OCI-LY1 (cell line): Measurements from ENCODE around the gene S100Z.

Experiments used
- H2AFZ ChIP-seq: fragments of 200-600 bp; sonication (generic), shearing (Covaris generic); 2 replicates; pipeline ENCODE4 v1.6.0; 2014; ENCODE audit warnings: antibody characterized with exemption, mild to moderate bottlenecking, low read length
- H3F3A ChIP-seq: fragments of 200-600 bp; sonication (generic), shearing (Covaris generic); 2 replicates; pipeline ENCODE4 v1.6.0; 2014; ENCODE audit warnings: mild to moderate bottlenecking, antibody characterized with exemption, low read length, moderate library complexity; ENCODE audit not compliant: insufficient read depth
- H3K27ac ChIP-seq: fragments of 200-600 bp; sonication (generic); 2 replicates; pipeline ENCODE4 v1.5.1; 2014; ENCODE audit warnings: low read length, mixed run types, mild to moderate bottlenecking, low read depth; ENCODE audit not compliant: poor library complexity, severe bottlenecking
- H3K27me3 ChIP-seq: fragments of 200-600 bp; sonication (generic); 2 replicates; pipeline ENCODE4 v1.6.0; 2014; ENCODE audit warnings: antibody characterized with exemption, mild to moderate bottlenecking, low read length, moderate library complexity; ENCODE audit not compliant: insufficient read depth
- H3K36me3 ChIP-seq: fragments of 200-600 bp; sonication (generic); 2 replicates; pipeline ENCODE4 v1.6.1; 2014; ENCODE audit warnings: mild to moderate bottlenecking, antibody characterized with exemption, low read length, moderate library complexity, mixed read lengths; ENCODE audit not compliant: insufficient read depth
- H3K4me1 ChIP-seq: fragments of 200-600 bp; sonication (generic); 2 replicates; pipeline ENCODE4 v1.5.1; 2014; ENCODE audit warnings: mild to moderate bottlenecking, low read length, moderate library complexity; ENCODE audit not compliant: insufficient read depth, severe bottlenecking
- H3K4me2 ChIP-seq: fragments of 200-600 bp; sonication (generic), shearing (Covaris generic); 2 replicates; pipeline ENCODE4 v1.6.1; 2014; ENCODE audit warnings: low read length
- H3K4me3 ChIP-seq: fragments of 200-600 bp; sonication (generic); 2 replicates; pipeline ENCODE4 v1.5.1; 2014; ENCODE audit warnings: low read length, low read depth, mild to moderate bottlenecking, mixed read lengths; ENCODE audit not compliant: poor library complexity, severe bottlenecking
- H3K79me2 ChIP-seq: fragments of 200-600 bp; shearing (Covaris generic); 2 replicates; pipeline ENCODE4 v1.6.1; 2016; ENCODE audit warnings: mixed run types, low read length, mixed read lengths; ENCODE audit not compliant: insufficient read depth
- H3K9ac ChIP-seq: fragments of 200-600 bp; sonication (generic), shearing (Covaris generic); 2 replicates; pipeline ENCODE4 v1.6.1; 2014; ENCODE audit warnings: mild to moderate bottlenecking, low read length, mixed read lengths
- H3K9me2 ChIP-seq: fragments of 200-600 bp; sonication (generic), shearing (Covaris generic); 2 replicates; pipeline ENCODE4 v1.6.1; 2014; ENCODE audit warnings: low read depth, mild to moderate bottlenecking, low read length, mixed read lengths
- H3K9me3 ChIP-seq: fragments of 200-600 bp; shearing (Covaris generic); 2 replicates; pipeline ENCODE4 v1.6.1; 2014; ENCODE audit warnings: low read length, mixed read lengths
- H4K20me1 ChIP-seq: fragments of 200-600 bp; sonication (generic), shearing (Covaris generic); 2 replicates; pipeline ENCODE4 v1.6.0; 2016; ENCODE audit warnings: mild to moderate bottlenecking, low read length; ENCODE audit not compliant: insufficient read depth
- EZH2 ChIP-seq: fragments of 200-600 bp; sonication (generic), shearing (Covaris generic); IDR thresholded peaks from 2 replicates; pipeline ENCODE4 v1.8.0; 2017; ENCODE audit warnings: borderline replicate concordance, mixed run types, mild to moderate bottlenecking, antibody characterized with exemption, low read length, moderate library complexity, mixed read lengths
- TF ChIP-seq, protein P1 (sequence below): fragments of 200-600 bp; sonication (generic), shearing (Covaris generic); IDR thresholded peaks from 2 replicates; pipeline ENCODE4 v1.5.1; 2017; ENCODE audit warnings: mild to moderate bottlenecking, antibody characterized with exemption, low read length, moderate library complexity, mixed read lengths

The S100Z gene

GRCh38 chr5:76863001-76863400 lies 13.2 kb downstream of the S100Z start:
- Histone ChIP-seq H3K9ac (no peak overlapping the region), H3K27ac (no peak overlapping the region), H3K36me3 (no peaks in the 10 kb centered on the region), H3K4me1 (peaks cover 9% of the 10 kb centered on the region), H3K4me3 (no peak overlapping the region), H3K79me2 (no peaks in the 10 kb centered on the region), H3K27me3 (no peaks in the 10 kb centered on the region), H2AFZ (no peak overlapping the region), H3K9me3 (no peaks in the 10 kb centered on the region), H3F3A (no peaks in the 10 kb centered on the region), H3K9me2 (no peaks in the 10 kb centered on the region), H3K4me2 (no peak overlapping the region), H4K20me1 (no peaks in the 10 kb centered on the region)
- TF ChIP-seq EZH2: no peak
- TF ChIP-seq, protein P1, sequence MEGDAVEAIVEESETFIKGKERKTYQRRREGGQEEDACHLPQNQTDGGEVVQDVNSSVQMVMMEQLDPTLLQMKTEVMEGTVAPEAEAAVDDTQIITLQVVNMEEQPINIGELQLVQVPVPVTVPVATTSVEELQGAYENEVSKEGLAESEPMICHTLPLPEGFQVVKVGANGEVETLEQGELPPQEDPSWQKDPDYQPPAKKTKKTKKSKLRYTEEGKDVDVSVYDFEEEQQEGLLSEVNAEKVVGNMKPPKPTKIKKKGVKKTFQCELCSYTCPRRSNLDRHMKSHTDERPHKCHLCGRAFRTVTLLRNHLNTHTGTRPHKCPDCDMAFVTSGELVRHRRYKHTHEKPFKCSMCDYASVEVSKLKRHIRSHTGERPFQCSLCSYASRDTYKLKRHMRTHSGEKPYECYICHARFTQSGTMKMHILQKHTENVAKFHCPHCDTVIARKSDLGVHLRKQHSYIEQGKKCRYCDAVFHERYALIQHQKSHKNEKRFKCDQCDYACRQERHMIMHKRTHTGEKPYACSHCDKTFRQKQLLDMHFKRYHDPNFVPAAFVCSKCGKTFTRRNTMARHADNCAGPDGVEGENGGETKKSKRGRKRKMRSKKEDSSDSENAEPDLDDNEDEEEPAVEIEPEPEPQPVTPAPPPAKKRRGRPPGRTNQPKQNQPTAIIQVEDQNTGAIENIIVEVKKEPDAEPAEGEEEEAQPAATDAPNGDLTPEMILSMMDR: no peak

- Histone ChIP-seq H3K79me2 (no peaks in the 10 kb centered on the region), H3K9me2 (no peaks in the 10 kb centered on the region), H3K4me2 (no peak overlapping the region), H3K9ac (no peak overlapping the region), H2AFZ (no peak overlapping the region), H3F3A (no peaks in the 10 kb centered on the region), H3K4me1 (peaks cover 20% of the 10 kb centered on the region), H3K27me3 (no peaks in the 10 kb centered on the region), H4K20me1 (no peaks in the 10 kb centered on the region), H3K36me3 (no peaks in the 10 kb centered on the region), H3K4me3 (no peak overlapping the region), H3K27ac (no peak overlapping the region), H3K9me3 (no peaks in the 10 kb centered on the region)
- TF ChIP-seq, protein P1: no peak
- TF ChIP-seq EZH2: no peak
These were observed 16.7 kb downstream of the S100Z start for GRCh38 chr5:76866503-76866902.

GRCh38 chr5:76867038-76867437 lies 17.2 kb downstream of the S100Z start:
- no peaks in the 10 kb centered on the region for H3K79me2 ChIP-seq
- no peaks in the 10 kb centered on the region for H3K9me2 ChIP-seq
- no peaks in the 10 kb centered on the region for H4K20me1 ChIP-seq
- no peak overlapping the region for H3K27ac ChIP-seq
- H3K36me3 ChIP-seq: no peaks in the 10 kb centered on the region
- no peaks in the 10 kb centered on the region for H3K27me3 ChIP-seq
- no peak overlapping the region for H3K9ac ChIP-seq
- H2AFZ ChIP-seq: peak overlapping the region; percentile 61; the same call in 1 of the 2 replicates
- no peak for TF ChIP-seq EZH2
- TF ChIP-seq, protein P1: no peak
- H3K9me3 ChIP-seq: no peaks in the 10 kb centered on the region
- peaks cover 20% of the 10 kb centered on the region for H3K4me1 ChIP-seq
- no peak overlapping the region for H3K4me3 ChIP-seq
- no peak overlapping the region for H3K4me2 ChIP-seq
- no peaks in the 10 kb centered on the region for H3F3A ChIP-seq
